A375 (cell line): Measurements from ENCODE around the gene ZNF677. TPM values are rescaled to one million over a fixed set of nuclear protein-coding genes. Genes with fewer than 3 reads are reported as not detected.

Experiments used
- total RNA-seq: library from RNA; depleted of rRNA; stranded (reverse); fragments of >200 nt; shearing (Covaris generic); gene quantifications from 2 replicates; pipeline ENCODE4 v1.2.3, GENCODE V29; 2014; rRNA removed

ZNF677 gene
- total RNA-seq, result 10.1 and 11.0 TPM in 2 replicates

GRCh38 chr19:53254411-53255341 is at the start of gene ZNF677:
Gene ZNF677 (minus strand): TSS chr19:53254873. CDS start chr19:53251550, 3,323 bp downstream.

GRCh38 chr19:53267623-53268022 is 12.9 kb upstream of the ZNF677 start, which contains the start of gene VN1R4:
Gene VN1R4 (minus strand): TSS chr19:53267723. CDS start chr19:53267665, 58 bp downstream.

GRCh38 chr19:53257715-53258342 is 3.2 kb upstream of the ZNF677 start, which contains the start of gene VN1R2:
Gene VN1R2 (plus strand): TSS chr19:53258292. CDS start chr19:53258376, 84 bp downstream.

GRCh38 chr19:53192771-53193534 is 61.7 kb downstream of the ZNF677 start, which contains the start of gene ZNF665:
Gene ZNF665 (minus strand): TSS chr19:53193358. CDS start chr19:53182898, 10,460 bp downstream.

Other genes with a start within 250 kb of the ZNF677 start
- not detected in 2 replicates for gene ERVV-1, start 241.0 kb downstream of the ZNF677 start, total RNA-seq
- not detected in 2 replicates for gene ERVV-2, start 210.1 kb downstream of the ZNF677 start, total RNA-seq
- 18.1 and 20.4 TPM in 2 replicates for gene ZNF160, start 151.5 kb downstream of the ZNF677 start, total RNA-seq
- 0.82 and 1.1 TPM in 2 replicates for gene ZNF415, start 122.0 kb downstream of the ZNF677 start, total RNA-seq
- gene ZNF347, start 95.8 kb downstream of the ZNF677 start, total RNA-seq, result 4.5 and 6.8 TPM in 2 replicates
- gene ZNF665, start 61.5 kb downstream of the ZNF677 start, total RNA-seq, result 0.93 and 0.94 TPM in 2 replicates
- not detected in 2 replicates for gene VN1R2, start 3.4 kb upstream of the ZNF677 start, total RNA-seq
- gene VN1R4, start 12.8 kb upstream of the ZNF677 start, total RNA-seq, result not detected in 2 replicates
- gene ZNF845, start 78.9 kb upstream of the ZNF677 start, total RNA-seq, result 4.1 and 5.2 TPM in 2 replicates
- gene ZNF525, start 110.8 kb upstream of the ZNF677 start, total RNA-seq, result 5.3 and 8.0 TPM in 2 replicates
- 5.1 and 6.2 TPM in 2 replicates for gene ZNF765, start 140.3 kb upstream of the ZNF677 start, total RNA-seq
- gene ZNF761, start 177.1 kb upstream of the ZNF677 start, total RNA-seq, result 4.5 and 5.5 TPM in 2 replicates
- gene ZNF813, start 212.9 kb upstream of the ZNF677 start, total RNA-seq, result 1.6 and 1.8 TPM in 2 replicates